ENCODE results near the gene PRTG. TPM values are rescaled to one million over a fixed set of nuclear protein-coding genes. Genes with fewer than 3 reads are reported as not detected.
A peak's percentile ranks its signal among the peaks of the same experiment; 100 is the strongest.
"Not testable (repeated sequence)": the region's sequence is repeated elsewhere in the genome, so short reads cannot be mapped to it uniquely, and the experiment has no call there.

The PRTG gene
- total and polyA plus RNA-seq, 2 donors (not counting 1 experiment from before 2014, with no cell fraction given), result 2.1 to 4.0 TPM

DNA sequence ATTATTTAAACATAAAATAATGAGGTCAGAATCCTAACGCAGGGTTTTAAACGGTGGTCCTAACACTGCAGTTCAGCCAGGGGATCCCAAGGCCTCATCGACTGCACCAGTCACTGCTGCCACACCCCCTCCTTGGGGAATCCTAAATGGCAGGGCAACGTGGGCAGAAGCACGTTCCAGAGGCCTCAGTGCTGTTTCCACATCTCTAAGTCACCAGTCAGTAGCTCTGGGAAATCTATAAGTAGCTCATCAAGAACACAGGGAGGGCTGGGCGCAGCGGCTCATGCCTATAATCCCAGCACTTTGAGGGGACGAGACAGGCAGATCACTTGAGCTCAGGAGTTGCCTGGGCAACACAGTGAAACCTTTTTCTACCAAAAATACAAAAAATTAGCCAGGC is 47.5 kb downstream of the PRTG start:
- no peak overlapping the region for H3K9ac ChIP-seq (ENCODE audit: insufficient read depth, low read length)
- H3K4me1 ChIP-seq (ENCODE audit: control insufficient read depth, extremely low read depth, insufficient read depth, low read length), result no peaks in the 10 kb centered on the region
- no peak for DNase-seq (ENCODE audit: low read depth in 2 of 2)
- no peaks in the 10 kb centered on the region for H3K36me3 ChIP-seq (ENCODE audit: control insufficient read depth, insufficient read depth, low read length)
- no peak overlapping the region for H2AFZ ChIP-seq (ENCODE audit: low read length)
- H4K20me1 ChIP-seq (ENCODE audit: control insufficient read depth, extremely low read depth, insufficient read depth, low read length), result no peaks in the 10 kb centered on the region
- H3K79me2 ChIP-seq (ENCODE audit: control insufficient read depth, insufficient read depth, low read length), result no peaks in the 10 kb centered on the region
- H3K9me3 ChIP-seq (ENCODE audit: control insufficient read depth, insufficient read depth, low read depth, low read length), result no peaks in the 10 kb centered on the region
- H3K4me2 ChIP-seq (ENCODE audit: extremely low read depth, insufficient read depth, low read length), result no peak overlapping the region
- H3K4me3 ChIP-seq (replicated peaks in 1 of 4; ENCODE audit: control extremely low read depth in 1 of 4, insufficient read depth in 1 of 4, low read depth in 3 of 4, low read length in 4 of 4), result no peak overlapping the region
- no peaks in the 10 kb centered on the region for H3K27me3 ChIP-seq (ENCODE audit: control insufficient read depth, insufficient read depth, low read length)
- TF ChIP-seq EZH2 (IDR thresholded peaks at IDR 0.05; ENCODE audit: low read length, missing control alignments), result no peak
- TF ChIP-seq, protein P1, sequence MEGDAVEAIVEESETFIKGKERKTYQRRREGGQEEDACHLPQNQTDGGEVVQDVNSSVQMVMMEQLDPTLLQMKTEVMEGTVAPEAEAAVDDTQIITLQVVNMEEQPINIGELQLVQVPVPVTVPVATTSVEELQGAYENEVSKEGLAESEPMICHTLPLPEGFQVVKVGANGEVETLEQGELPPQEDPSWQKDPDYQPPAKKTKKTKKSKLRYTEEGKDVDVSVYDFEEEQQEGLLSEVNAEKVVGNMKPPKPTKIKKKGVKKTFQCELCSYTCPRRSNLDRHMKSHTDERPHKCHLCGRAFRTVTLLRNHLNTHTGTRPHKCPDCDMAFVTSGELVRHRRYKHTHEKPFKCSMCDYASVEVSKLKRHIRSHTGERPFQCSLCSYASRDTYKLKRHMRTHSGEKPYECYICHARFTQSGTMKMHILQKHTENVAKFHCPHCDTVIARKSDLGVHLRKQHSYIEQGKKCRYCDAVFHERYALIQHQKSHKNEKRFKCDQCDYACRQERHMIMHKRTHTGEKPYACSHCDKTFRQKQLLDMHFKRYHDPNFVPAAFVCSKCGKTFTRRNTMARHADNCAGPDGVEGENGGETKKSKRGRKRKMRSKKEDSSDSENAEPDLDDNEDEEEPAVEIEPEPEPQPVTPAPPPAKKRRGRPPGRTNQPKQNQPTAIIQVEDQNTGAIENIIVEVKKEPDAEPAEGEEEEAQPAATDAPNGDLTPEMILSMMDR (conservative IDR thresholded peaks at IDR 0.05 in 1 of 2, IDR thresholded peaks at IDR 0.05 in 1 of 2; ENCODE audit: low read depth in 1 of 2, low read length in 2 of 2), result no peak
- no peak overlapping the region for H3K27ac ChIP-seq (ENCODE audit: insufficient read depth, low read length)

DNA sequence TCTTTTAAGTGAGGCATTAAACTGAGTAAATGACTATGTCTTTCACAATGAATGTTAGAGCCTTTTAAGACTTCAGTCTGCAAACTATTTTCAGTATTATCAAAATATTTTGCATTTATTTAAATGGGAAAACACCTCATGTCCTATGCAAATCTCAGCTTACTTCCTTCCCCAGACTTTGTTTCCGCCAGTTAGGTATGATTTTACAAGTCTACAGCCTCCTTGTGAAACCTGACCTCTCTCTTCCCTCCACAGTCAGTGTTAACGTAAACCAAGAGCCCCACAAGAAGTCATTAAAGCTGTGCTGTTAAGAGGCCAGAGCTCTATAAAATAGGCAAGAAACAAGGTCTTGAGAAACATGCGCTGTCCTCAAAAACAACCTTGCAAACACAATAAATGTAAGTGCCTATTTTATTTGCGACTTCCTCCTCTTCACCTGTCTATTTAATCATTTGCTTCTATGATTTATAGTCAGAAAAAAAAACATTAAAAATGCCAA is 48.3 kb downstream of the PRTG start:
- H3K4me2 ChIP-seq (ENCODE audit: extremely low read depth, insufficient read depth, low read length), result no peak overlapping the region
- peak; percentile 62 to 81 for DNase-seq (ENCODE audit: low read depth in 2 of 2)
- TF ChIP-seq, protein P1 (conservative IDR thresholded peaks at IDR 0.05 in 1 of 2, IDR thresholded peaks at IDR 0.05 in 1 of 2; ENCODE audit: low read depth in 1 of 2, low read length in 2 of 2), result no peak
- TF ChIP-seq EZH2 (IDR thresholded peaks at IDR 0.05; ENCODE audit: low read length, missing control alignments), result no peak
- no peaks in the 10 kb centered on the region for H3K4me1 ChIP-seq (ENCODE audit: control insufficient read depth, extremely low read depth, insufficient read depth, low read length)
- H3K36me3 ChIP-seq (ENCODE audit: control insufficient read depth, insufficient read depth, low read length), result no peaks in the 10 kb centered on the region
- no peaks in the 10 kb centered on the region for H3K27me3 ChIP-seq (ENCODE audit: control insufficient read depth, insufficient read depth, low read length)
- no peak overlapping the region for H2AFZ ChIP-seq (ENCODE audit: low read length)
- no peaks in the 10 kb centered on the region for H4K20me1 ChIP-seq (ENCODE audit: control insufficient read depth, extremely low read depth, insufficient read depth, low read length)
- H3K27ac ChIP-seq (ENCODE audit: insufficient read depth, low read length), result no peak overlapping the region
- no peaks in the 10 kb centered on the region for H3K9me3 ChIP-seq (ENCODE audit: control insufficient read depth, insufficient read depth, low read depth, low read length)
- no peak overlapping the region for H3K4me3 ChIP-seq (replicated peaks in 1 of 4; ENCODE audit: control extremely low read depth in 1 of 4, insufficient read depth in 1 of 4, low read depth in 3 of 4, low read length in 4 of 4)
- H3K9ac ChIP-seq (ENCODE audit: insufficient read depth, low read length), result no peak overlapping the region
- H3K79me2 ChIP-seq (ENCODE audit: control insufficient read depth, insufficient read depth, low read length), result no peaks in the 10 kb centered on the region

DNA sequence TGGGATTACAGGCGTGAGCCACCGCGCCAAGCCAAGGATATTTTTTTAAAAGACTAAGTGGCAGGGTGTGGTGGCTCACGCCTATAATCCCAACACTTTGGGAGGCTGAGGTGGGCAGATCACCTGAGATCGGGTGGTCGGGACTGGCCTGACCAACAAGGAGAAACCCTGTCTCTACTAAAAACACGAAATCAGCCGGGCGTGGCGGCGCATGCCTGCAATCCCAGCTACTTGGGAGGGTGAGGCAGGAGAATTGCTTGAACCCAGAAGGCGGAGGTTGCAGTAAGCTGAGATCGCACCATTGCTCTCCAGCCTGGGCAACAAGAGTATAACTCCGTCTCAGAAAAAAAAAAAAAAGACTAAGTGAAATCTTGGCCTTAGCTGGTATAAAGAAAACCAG is 49.8 kb downstream of the PRTG start:
- H3K27ac ChIP-seq (ENCODE audit: insufficient read depth, low read length); H2AFZ ChIP-seq (ENCODE audit: low read length); H4K20me1 ChIP-seq (ENCODE audit: control insufficient read depth, extremely low read depth, insufficient read depth, low read length); H3K36me3 ChIP-seq (ENCODE audit: control insufficient read depth, insufficient read depth, low read length); H3K4me3 ChIP-seq (replicated peaks in 1 of 4; ENCODE audit: control extremely low read depth in 1 of 4, insufficient read depth in 1 of 4, low read depth in 3 of 4, low read length in 4 of 4); H3K4me1 ChIP-seq (ENCODE audit: control insufficient read depth, extremely low read depth, insufficient read depth, low read length); H3K9me3 ChIP-seq (ENCODE audit: control insufficient read depth, insufficient read depth, low read depth, low read length); H3K9ac ChIP-seq (ENCODE audit: insufficient read depth, low read length); H3K27me3 ChIP-seq (ENCODE audit: control insufficient read depth, insufficient read depth, low read length); H3K79me2 ChIP-seq (ENCODE audit: control insufficient read depth, insufficient read depth, low read length); H3K4me2 ChIP-seq (ENCODE audit: extremely low read depth, insufficient read depth, low read length); DNase-seq (ENCODE audit: low read depth in 2 of 2): not testable (repeated sequence)

All from fibroblast of lung (primary cell).